GM12875 (cell line): Measurements from ENCODE around the gene TNIK.

Experiments used
- H3K4me3 ChIP-seq: one replicate; pipeline ENCODE4 v1.5.1; 2011; ENCODE audit warnings: low read depth, low read length, control low read depth
- TF ChIP-seq, protein P1 (sequence below): IDR thresholded peaks from 2 replicates; pipeline ENCODE4 v1.5.1; 2011; ENCODE audit warnings: low read depth, mild to moderate bottlenecking, control low read depth, inconsistent platforms, low read length, moderate library complexity, borderline replicate concordance; ENCODE audit not compliant: insufficient read depth

TNIK gene

DNA sequence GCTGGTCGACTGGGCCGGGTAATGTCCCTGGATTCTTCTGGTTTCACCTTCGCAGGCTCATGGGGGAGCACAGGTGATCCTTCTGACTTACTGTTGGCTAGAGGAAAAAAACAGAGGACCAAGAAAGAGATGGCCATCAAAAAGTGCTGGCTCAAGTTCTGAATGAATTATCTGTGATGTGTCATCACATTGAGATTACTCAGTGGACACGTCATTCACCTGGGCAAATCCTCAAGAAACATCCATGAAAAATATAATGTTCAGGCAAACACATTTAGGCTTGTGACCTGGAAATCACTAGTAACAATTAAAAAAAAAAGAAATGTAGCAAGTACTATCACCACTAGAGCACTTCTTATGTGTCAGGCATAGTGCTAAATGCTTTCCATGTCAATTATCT lies 352.1 kb downstream of the TNIK start:
- H3K4me3 ChIP-seq = no peak overlapping the region
- TF ChIP-seq, protein P1, sequence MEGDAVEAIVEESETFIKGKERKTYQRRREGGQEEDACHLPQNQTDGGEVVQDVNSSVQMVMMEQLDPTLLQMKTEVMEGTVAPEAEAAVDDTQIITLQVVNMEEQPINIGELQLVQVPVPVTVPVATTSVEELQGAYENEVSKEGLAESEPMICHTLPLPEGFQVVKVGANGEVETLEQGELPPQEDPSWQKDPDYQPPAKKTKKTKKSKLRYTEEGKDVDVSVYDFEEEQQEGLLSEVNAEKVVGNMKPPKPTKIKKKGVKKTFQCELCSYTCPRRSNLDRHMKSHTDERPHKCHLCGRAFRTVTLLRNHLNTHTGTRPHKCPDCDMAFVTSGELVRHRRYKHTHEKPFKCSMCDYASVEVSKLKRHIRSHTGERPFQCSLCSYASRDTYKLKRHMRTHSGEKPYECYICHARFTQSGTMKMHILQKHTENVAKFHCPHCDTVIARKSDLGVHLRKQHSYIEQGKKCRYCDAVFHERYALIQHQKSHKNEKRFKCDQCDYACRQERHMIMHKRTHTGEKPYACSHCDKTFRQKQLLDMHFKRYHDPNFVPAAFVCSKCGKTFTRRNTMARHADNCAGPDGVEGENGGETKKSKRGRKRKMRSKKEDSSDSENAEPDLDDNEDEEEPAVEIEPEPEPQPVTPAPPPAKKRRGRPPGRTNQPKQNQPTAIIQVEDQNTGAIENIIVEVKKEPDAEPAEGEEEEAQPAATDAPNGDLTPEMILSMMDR = no peak

DNA sequence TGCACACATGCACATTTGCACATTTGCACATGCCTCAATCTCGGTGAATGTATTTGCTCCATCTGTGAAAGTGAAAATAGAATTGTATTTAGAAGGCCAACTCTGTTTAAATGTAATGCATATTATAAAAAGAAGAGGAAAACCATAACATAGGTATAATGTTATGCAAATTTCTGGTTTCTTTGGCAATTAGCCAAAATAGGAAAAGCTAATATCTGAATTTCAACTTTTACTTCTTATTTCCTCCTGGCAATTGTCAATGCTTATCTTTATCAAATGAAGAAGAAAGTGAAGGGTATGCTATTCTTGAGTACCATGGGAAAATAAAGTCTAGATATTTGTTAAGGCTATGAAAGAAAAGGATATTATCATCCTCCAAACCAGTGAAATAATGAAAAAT lies 357.0 kb downstream of the TNIK start:
- TF ChIP-seq, protein P1 = no peak
- H3K4me3 ChIP-seq = no peak overlapping the region

DNA sequence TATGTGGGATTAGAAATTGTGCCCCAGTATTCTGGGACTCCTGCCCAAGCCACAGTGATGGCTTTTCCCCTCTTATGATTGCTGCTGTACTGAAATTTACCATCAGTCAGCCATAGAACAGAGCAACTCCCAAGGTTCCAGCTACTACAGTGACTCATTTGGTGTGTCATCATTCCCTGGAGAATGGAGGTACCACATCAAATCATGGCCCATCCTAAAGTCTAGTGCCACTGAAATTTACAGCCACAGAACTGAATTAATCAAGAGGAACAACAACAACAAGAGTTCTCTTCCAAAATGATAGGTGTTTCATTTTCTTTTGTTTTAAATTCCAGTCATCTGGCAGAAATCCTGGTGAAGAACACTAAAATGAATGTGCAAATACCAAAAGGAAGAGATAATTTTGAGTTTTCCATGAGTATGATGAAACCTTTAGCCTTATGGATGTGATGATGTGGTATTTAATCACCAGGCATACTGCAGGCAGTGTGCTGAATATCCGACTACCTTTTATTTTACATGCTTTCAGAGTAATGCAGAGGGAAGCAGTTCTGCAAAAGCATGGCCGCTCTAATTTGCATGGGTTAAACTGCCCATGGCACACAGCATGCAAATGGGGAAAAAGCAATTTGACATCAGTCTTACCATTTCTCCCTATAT lies 358.1 kb downstream of the TNIK start:
- no peak overlapping the region for H3K4me3 ChIP-seq
- TF ChIP-seq, protein P1 = no peak

DNA sequence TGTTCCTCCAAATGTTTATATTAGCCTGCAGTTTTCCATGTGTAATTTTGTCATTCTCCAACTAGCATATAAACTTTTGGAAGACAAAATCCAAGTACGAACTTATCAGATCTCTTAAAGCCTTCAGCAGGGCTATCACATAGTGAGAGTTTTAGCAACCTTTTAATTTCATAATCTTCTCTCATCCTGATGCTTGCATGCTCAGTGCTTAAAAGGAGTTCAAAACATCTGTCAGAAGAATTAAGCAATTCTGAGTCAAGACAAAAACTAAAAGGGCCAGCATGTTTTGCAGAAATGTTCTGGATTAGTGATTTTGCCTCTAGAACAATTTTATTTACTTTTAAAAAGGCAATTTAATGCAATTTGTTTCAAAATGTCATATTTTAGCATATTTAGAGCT lies 360.3 kb downstream of the TNIK start:
- no peak overlapping the region for H3K4me3 ChIP-seq
- TF ChIP-seq, protein P1 = no peak

DNA sequence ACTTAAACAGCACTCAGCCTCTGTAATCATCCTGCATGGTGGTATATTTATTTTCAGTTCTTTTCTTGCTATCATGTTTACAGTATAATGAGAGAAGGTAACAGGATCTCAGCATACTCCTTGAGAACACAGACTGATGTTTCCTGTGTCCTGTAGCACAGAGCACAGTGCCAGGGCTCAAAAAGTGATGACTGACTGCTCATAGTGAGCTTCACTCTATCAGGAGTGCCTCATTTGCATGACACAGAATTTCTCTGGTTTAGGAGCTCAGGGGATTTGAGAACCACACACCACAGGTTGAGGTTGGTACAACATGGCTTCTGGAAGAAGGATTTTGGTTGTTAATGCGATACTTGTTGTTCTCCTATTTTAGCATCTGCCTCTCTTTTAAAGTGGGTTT lies 365.1 kb downstream of the TNIK start:
- H3K4me3 ChIP-seq = no peak overlapping the region
- TF ChIP-seq, protein P1 = no peak

DNA sequence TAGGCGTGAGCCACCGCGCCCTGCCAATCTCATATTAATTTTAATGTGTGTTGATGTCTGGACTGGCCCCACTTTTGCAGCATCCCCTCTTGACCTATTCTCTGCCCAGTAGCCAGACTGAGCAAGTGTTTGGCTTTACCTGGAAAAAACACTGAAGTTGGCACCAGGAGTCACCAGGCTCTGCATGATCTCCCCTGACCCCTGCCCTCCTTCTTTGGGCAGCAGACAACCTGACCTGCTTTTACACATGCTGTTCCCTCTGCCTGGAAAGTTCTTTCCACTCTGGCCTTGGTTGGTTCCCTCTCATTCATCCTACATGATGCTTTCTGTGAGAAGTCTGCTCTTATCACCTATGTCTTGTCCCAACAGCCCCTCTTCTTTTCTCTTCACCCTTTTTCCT lies 365.8 kb downstream of the TNIK start:
- TF ChIP-seq, protein P1 = no peak
- H3K4me3 ChIP-seq = no peak overlapping the region

DNA sequence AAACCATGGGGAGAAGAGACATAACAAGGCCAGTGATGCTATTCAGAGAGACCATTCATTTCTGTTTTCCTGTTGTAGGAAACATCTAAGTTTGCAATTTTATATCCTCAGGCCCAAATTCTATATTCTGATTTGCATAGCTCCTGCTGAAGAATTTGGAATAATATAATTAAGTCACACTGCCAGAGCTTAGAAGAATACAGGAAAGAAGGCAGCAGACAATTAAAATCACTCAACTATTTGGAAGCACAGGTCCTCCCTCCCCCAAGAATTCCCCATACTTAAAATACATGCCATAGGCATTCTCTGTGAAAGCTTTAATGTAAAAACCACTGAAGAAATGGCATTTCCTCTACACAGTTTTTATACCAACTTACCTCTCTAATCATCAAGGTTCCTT lies 366.7 kb downstream of the TNIK start:
- TF ChIP-seq, protein P1 = no peak
- H3K4me3 ChIP-seq = no peak overlapping the region
